NCI-H774 (cell line): ENCODE data around the gene ZBTB46.
"Not testable (repeated sequence)": the region's sequence is repeated elsewhere in the genome, so short reads cannot be mapped to it uniquely, and the experiment has no call there.

ENCODE experiments used
- DNase-seq: peaks from one replicate; lab custom pipeline; 2025; lab: John Stamatoyannopoulos, UW

ZBTB46 gene

DNA sequence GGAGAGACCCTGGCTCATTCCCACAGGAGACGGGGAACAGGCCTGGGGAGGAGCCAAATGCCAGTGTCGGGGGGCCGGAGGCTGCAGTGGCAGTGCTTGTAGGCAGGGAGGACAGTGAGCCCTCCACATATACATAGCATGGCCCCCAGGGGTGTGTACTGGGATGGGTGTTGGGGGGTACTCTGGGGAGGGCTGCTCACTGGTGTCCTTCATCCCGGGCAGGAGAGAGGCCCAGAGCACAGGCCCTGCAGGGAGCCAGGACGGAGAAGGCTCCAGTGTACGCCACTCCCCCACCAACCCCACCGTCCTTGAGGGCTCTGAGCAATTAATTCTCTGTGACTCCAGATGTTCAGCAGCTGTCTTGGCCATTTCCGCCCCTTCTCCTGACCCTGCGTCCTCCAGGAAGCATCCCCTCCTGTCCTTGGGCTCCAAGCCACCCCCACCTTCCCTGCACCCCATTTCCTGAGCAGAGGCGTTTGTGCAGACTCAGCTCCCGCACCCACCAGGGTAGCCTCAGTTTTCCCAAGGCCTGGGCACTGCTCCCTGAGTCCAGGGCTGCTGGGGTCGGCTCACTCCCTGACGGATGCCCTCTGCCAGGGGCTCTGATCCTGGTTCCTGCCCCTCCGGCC is 26.8 kb upstream of the ZBTB46 start:
- no peak for DNase-seq

GRCh38 chr20:63856098-63856511 is 25.0 kb upstream of the ZBTB46 start:
- no peak for DNase-seq

- DNase-seq = no peak
These were observed 24.5 kb upstream of the ZBTB46 start for GRCh38 chr20:63855363-63856097.

DNA sequence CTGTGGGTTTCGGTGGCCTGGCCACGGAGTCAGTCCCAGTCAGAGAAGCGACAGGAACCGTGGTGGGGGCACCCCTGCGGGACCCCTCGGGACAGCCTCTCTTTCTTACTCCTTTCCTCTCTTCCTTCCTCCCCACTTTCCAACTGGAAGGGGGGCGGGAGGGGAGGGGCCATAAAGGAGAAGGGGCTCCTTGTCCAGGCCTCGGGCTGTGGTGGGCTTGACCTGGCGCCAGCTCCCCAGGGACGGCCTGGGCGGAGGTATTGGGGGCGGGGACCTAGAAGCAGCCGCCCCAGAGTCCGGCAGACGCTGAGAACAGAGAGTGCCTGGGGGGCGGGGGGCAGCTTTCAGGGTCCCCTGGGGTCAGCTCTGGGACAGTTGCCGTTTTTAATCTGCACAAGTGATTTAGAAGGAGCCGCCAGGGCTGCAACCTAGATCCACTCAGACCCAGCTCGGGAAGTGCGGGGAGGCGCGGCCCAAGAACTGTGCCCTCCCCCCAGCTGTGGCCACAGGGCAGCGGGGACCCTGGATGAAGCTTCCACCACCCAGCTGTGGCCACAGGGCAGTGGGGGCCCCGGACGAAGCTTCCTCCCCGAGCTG is 23.8 kb upstream of the ZBTB46 start:
- DNase-seq = no peak

GRCh38 chr20:63854069-63854765 is 23.2 kb upstream of the ZBTB46 start:
- no peak for DNase-seq

GRCh38 chr20:63853733-63854068 is 22.6 kb upstream of the ZBTB46 start:
- not testable (repeated sequence) for DNase-seq

DNA sequence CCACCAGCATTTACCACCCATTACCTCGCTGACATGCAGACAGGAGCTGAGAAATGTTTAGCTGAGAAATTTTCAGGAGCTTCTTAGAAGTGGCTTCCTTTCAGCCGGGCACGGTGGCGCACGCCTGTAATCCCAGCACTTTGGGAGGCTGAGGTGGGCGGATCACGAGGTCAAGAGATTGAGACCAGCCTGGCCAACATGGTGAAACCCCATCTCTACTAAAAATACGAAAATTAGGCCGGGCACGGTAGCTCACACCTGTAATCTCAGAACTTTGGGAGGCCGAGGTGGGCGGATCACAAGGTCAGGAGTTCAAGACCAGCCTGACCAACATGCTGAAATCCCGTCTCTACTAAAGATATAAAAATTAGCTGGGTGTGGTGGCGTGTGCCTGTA is 20.5 kb upstream of the ZBTB46 start:
- not testable (repeated sequence) for DNase-seq

DNA sequence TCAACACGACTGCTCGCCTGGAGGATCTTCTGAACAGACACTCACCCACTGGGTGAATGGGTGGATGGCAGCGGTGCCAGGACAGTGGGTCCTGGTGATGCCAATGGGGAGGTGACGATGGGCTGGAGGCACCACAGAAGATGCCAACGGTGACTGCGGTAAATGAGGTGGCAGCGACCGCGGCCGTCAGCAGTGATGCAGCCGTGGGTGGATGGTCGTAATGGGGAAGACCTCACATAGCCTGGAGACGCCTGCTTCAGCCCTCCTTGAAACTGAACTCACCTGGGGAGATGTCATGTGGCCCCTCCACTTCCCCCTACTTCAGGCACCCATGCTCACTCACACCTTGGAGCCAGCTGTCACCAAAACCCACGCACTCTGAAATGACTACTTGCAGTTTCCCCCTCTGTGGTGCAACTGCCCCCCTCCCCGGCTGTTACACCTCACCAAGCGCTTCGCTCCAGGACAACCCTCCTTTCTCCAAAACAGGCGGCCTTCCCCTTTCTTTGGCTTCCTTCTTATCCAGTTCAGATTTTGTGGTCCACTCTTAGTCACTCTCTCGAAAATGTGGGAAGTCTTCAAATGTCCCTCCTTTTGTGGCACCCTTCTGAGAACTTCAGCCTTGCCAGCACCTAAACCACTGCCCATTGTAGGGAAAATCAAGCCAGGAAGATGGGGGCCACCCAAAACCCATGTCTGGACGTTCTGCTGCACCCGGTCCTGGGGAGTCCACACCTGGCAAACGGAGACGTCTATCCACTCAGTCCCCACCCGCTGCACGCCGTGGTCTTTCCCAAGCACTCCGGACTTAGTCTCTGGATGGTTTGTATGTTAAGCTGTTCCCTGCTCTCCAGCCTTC is 19.9 kb upstream of the ZBTB46 start:
- no peak for DNase-seq

DNA sequence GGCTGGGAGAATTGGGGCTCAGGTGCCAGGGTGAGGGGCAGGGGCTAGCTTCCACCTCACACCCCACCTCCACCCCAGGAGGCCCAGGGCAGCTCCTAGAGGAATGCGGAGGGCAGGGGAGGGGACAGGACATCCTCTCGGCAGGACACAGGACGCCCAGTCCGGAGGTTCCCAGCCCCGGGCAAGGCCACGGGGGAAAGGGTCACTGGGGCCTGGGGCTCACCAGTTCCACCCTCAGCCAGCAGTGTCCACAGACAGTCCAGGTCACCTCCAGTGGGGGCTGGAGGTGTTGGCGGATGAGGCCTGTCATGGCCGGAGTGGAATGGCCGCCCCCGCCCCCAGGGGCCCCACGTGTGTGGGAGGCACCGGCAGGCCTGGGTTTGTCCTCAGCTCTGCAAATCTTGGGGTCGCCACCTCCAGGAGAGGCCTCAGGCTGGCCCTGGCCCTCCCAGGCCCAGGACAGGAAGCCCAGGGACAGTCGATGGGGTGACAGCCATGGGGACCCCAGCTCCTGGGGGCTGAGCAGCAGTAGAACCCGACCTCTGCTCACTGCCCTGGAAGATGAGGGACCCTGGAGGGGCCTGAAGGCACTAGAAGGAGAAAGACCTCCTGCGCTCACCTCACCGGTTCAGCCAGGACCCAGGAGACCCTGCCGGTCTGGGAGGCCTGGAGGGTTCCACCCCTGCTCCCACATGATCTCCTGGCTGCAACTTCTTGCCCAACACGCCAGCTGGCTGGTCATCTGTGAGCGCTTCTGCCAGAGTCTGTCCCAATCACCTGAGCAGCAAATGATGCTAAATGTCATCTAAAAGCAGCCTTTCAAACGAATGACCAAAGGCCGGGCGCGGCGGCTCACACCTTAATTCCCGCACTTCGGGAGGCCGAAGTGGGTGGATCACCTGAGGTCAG is 17.2 kb upstream of the ZBTB46 start:
- no peak for DNase-seq

DNA sequence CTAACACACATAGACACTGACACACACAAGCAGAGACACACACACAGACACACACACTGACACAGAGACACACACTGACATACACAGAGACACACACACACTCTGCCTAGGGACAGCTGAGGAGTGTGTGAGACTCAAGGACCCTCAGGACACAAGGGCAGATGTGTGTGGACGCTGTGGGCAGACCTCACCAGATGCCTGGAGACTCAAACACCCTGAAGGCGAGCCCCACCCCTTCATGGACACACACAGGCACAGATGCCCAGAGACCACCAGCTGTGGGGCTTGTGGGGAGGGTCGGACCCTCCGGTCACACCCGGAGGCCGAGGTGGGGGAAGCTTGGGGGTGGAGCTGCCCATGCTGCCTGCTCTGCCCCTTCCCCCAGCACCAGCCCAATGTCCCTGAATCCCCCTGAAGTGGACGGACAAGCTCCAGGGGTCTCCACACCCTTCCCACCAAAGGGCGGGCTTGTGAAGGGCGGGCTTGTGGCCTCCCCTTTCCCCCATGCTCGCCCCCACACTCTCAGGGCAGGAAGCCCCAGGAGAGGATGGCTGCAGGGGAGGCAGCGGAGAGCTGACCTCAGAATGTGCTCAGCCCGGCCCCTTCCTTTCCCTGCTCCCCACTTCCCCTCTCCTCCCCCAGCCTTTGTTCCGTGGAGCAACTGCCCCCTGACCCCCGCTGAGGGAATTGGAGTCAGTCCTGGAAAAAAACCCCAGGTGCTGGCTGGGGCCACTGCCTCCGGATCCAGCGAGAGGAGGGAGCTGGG is 16.4 kb upstream of the ZBTB46 start:
- no peak for DNase-seq

DNA sequence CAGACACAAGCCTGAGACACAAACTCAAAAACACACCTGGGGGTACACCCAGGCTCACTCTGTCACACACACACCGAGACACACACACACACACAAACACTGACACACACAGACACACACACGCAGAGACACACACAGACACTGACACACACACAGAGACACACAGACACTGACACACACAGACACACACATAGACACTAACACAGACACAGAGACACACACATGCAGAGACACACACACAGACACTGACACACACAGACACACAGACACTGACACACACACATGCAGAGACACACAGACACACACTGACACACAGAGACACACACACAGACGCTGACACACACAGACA is 15.8 kb upstream of the ZBTB46 start:
- no peak for DNase-seq

DNA sequence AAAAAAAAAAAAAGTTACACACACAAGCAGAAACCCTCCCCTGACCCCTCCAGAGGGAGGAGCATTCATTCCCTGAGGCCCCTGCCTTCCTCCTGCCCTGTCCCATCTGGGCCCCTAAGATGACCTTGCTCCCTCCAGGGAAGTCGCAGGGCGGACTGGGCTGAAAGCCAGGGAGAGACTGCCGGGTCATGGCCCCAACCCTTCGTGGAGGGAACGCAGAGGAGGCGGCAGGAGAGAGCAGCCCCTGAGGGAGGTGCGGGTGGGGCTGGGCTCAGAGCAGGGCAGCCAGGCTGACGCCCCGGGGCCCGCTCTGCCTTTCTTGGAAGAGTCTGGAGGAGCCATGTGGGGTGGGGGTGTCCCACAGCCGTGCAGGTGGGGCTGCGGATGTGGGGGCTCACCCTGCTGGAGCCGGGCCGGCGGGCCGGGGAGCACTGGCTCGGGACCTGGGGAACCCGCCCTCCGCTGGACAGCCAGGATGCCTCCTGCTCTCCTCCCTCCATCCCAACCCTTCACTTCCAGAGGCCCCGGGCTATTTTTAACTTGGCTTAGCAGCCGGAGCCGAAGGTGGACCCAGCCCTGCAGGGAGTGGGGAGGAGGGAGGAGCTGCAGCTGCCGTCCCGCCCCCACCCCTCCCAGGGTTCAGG is 15.2 kb upstream of the ZBTB46 start:
- DNase-seq = no peak

DNA sequence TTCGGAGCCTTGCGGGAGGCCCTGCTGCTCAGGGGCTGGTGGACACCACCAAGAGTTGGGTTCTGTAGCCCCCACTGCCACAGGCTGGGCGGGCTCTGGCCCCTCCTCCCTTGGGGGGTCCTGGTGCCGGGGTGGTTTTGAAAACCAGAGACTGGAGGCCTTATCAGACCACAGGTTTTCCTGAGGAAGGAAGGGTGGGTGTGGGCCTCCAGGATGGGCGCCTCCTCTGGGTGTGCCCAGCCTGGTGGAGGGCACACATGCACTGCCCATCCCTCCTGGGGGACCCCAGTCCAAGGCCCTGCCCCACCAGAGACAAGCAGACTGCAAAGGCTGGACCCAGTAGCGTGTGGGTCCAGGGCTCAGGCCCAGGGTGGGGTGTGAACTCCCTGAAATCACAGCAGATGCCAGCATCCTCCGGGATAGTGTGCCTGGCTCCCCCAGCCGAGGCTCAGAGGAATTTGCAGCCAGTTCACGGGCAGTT is 13.5 kb upstream of the ZBTB46 start:
- no peak for DNase-seq

- no peak for DNase-seq
These were observed 12.7 kb upstream of the ZBTB46 start for GRCh38 chr20:63843778-63844177.

- no peak for DNase-seq
These were observed 12.2 kb upstream of the ZBTB46 start for GRCh38 chr20:63843222-63843621.

GRCh38 chr20:63842258-63842657 is 11.2 kb upstream of the ZBTB46 start:
- DNase-seq = no peak

DNA sequence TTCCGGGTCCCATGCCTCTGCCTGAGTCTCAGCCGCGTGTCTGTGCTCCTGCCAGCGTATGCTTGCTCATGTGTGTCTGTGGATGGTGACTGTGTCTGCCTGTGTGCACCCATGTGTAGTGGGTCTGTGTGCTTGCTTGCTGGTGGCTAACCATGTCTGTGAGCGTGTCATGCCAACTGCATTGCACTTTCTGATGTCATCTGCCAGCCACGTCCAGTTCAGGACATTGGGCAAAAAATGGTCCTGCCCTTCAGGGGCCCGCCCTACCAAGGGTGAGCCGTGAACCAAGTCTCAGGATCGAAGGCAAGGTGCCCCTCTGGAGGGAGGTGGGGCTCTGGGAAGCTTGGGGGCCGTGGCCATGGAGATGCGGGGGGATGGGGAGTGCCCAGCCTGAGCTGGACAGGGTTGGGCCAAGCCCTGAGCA is 9.4 kb upstream of the ZBTB46 start:
- DNase-seq = no peak

GRCh38 chr20:63839620-63840019 is 8.6 kb upstream of the ZBTB46 start:
- DNase-seq = no peak

DNA sequence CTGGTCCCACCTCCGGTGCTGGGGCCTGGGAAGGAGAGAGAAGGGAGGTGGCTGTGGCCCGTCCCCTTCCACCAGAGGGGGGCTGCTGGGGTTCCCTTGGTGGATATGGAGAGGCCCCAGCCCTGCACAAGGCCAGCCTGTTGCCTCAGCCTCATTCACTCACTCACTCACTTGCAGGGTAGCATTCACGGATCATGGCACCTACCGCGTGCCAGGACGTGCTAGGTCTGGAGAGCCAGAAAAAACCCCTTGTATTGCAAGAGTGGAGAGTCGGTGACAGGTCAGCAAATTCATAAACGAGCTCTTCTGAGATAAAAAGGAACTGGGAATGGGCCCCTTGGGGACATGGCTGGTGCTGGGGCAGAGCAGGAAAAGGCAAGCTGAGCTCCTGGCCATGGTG is 6.4 kb upstream of the ZBTB46 start:
- DNase-seq = no peak
